Activated gamma-delta T cell treated with Interleukin-2 at 50 U/mL for 16 hours (primary cell): ENCODE data around the gene F13B.
"Not testable (repeated sequence)": the region's sequence is repeated elsewhere in the genome, so short reads cannot be mapped to it uniquely, and the experiment has no call there.

Experiments used
- DNase-seq: peaks from one replicate; pipeline ENCODE4 v3.0.0-alpha.2; 2020

F13B gene

GRCh38 chr1:197066719-197067456 is at the start of gene F13B:
F13B (minus strand) TSS chr1:197067260; CDS start chr1:197067223, 37 bp downstream.
- no peak for DNase-seq

- DNase-seq, result no peak
These were observed 49.1 kb upstream of the F13B start for GRCh38 chr1:197116156-197116555.

GRCh38 chr1:197106869-197107268 is 39.8 kb upstream of the F13B start:
- DNase-seq, result no peak

GRCh38 chr1:197103300-197103699 is 36.2 kb upstream of the F13B start:
- DNase-seq, result no peak

- no peak for DNase-seq
These were observed 34.9 kb upstream of the F13B start for GRCh38 chr1:197101978-197102377.

GRCh38 chr1:197100677-197101076 is 33.6 kb upstream of the F13B start:
- DNase-seq, result no peak

GRCh38 chr1:197099444-197099843 is 32.4 kb upstream of the F13B start:
- no peak for DNase-seq

- DNase-seq, result not testable (repeated sequence)
These were observed 29.9 kb upstream of the F13B start for GRCh38 chr1:197096971-197097370.

GRCh38 chr1:197096137-197096536 is 29.1 kb upstream of the F13B start:
- DNase-seq, result no peak

- DNase-seq, result no peak
These were observed 26.3 kb upstream of the F13B start for GRCh38 chr1:197093226-197093885.

- DNase-seq, result no peak
These were observed 25.5 kb upstream of the F13B start for GRCh38 chr1:197092491-197093023.

- no peak for DNase-seq
These were observed 16.4 kb upstream of the F13B start for GRCh38 chr1:197083474-197083873.

GRCh38 chr1:197081117-197081753 is 14.2 kb upstream of the F13B start:
- no peak for DNase-seq

- DNase-seq, result no peak
These were observed 13.3 kb upstream of the F13B start for GRCh38 chr1:197080323-197080722.

GRCh38 chr1:197076585-197076984 is 9.5 kb upstream of the F13B start:
- no peak for DNase-seq

GRCh38 chr1:197073978-197074377 is 6.9 kb upstream of the F13B start:
- no peak for DNase-seq

GRCh38 chr1:197067457-197067818 is 378 bp upstream of the F13B start:
- DNase-seq, result no peak

- DNase-seq, result no peak
These were observed 783 bp downstream of the F13B start for GRCh38 chr1:197066277-197066676.

GRCh38 chr1:197065559-197065958 is 1.5 kb downstream of the F13B start:
- DNase-seq, result no peak

- no peak for DNase-seq
These were observed 3.8 kb downstream of the F13B start for GRCh38 chr1:197063212-197063611.

- DNase-seq, result no peak
These were observed 4.4 kb downstream of the F13B start for GRCh38 chr1:197062692-197063091.

GRCh38 chr1:197049100-197049499 is 18.0 kb downstream of the F13B start:
- no peak for DNase-seq

GRCh38 chr1:197042676-197043341 is 24.3 kb downstream of the F13B start:
- DNase-seq, result no peak
